HG02970 (cell line): ENCODE data around the gene COPS7A.
"Not testable (repeated sequence)": the region's sequence is repeated elsewhere in the genome, so short reads cannot be mapped to it uniquely, and the experiment has no call there.

Experiments used
- ATAC-seq: cut with Tn5 transposase; IDR thresholded peaks from one replicate; pipeline ENCODE4 v1.9.1; 2021; ENCODE audit warnings: mild to moderate bottlenecking, moderate library complexity, moderate number of reproducible peaks; ENCODE audit not compliant: unreplicated experiment, low FRiP score

The COPS7A gene

GRCh38 chr12:6700646-6701051 is 23.2 kb upstream of the COPS7A start, which contains the start of gene PIANP:
TSS of gene PIANP (minus strand) at chr12:6700815. CDS start at chr12:6698061, 2,754 bp downstream.
- no peak for ATAC-seq

GRCh38 chr12:6701078-6701768 is 22.6 kb upstream of the COPS7A start:
- ATAC-seq, result no peak

GRCh38 chr12:6703631-6704030 is 20.2 kb upstream of the COPS7A start:
- no peak for ATAC-seq

GRCh38 chr12:6708351-6708750 is 15.5 kb upstream of the COPS7A start:
- ATAC-seq, result not testable (repeated sequence)

- no peak for ATAC-seq
Observed at GRCh38 chr12:6708960-6709394, 14.9 kb upstream of the COPS7A start.

- ATAC-seq, result not testable (repeated sequence)
Observed at GRCh38 chr12:6716031-6716873, 7.6 kb upstream of the COPS7A start.

- ATAC-seq, result no peak
Observed at GRCh38 chr12:6716874-6717437, 6.9 kb upstream of the COPS7A start.

- ATAC-seq, result no peak
Observed at GRCh38 chr12:6722863-6723262, 983 bp upstream of the COPS7A start.

GRCh38 chr12:6724409-6724797 is 557 bp downstream of the COPS7A start:
- ATAC-seq, result peak; percentile 17

GRCh38 chr12:6725350-6725749 is 1.5 kb downstream of the COPS7A start:
- no peak for ATAC-seq

- ATAC-seq, result no peak
Observed at GRCh38 chr12:6729186-6729585, 5.3 kb downstream of the COPS7A start.

GRCh38 chr12:6730169-6730568 is 6.3 kb downstream of the COPS7A start:
- ATAC-seq, result no peak

- no peak for ATAC-seq
Observed at GRCh38 chr12:6734506-6735387, 10.9 kb downstream of the COPS7A start.

- ATAC-seq, result no peak
Observed at GRCh38 chr12:6735448-6736191, 11.8 kb downstream of the COPS7A start.

GRCh38 chr12:6736754-6737153 is 12.9 kb downstream of the COPS7A start:
- ATAC-seq, result no peak

- ATAC-seq, result not testable (repeated sequence)
Observed at GRCh38 chr12:6742080-6742479, 18.2 kb downstream of the COPS7A start.

GRCh38 chr12:6742834-6743233 is 19.0 kb downstream of the COPS7A start:
- ATAC-seq, result no peak

GRCh38 chr12:6743300-6743699 is 19.5 kb downstream of the COPS7A start:
- ATAC-seq, result not testable (repeated sequence)

GRCh38 chr12:6745741-6746525 is 22.1 kb downstream of the COPS7A start:
- ATAC-seq, result no peak
